AG04450 (cell line): ENCODE results near the gene HSPG2. TPM values are rescaled to one million over a fixed set of nuclear protein-coding genes. Genes with fewer than 3 reads are reported as not detected.
A peak's percentile ranks its signal among the peaks of the same experiment; 100 is the strongest.
"Not testable (repeated sequence)": the region's sequence is repeated elsewhere in the genome, so short reads cannot be mapped to it uniquely, and the experiment has no call there.

Source experiments
- CTCF ChIA-PET: fragments of 300-600, 350-600 bp; formaldehyde crosslinking; extraction: SDS; loops from one replicate; lab custom pipeline; 2022; ENCODE audit warnings: antibody characterized with exemption, inconsistent platforms; lab: Charles Lee
- POLR2A ChIA-PET: fragments of 350-600 bp; formaldehyde crosslinking; extraction: SDS; loops from one replicate; lab custom pipeline; 2021; ENCODE audit warnings: antibody characterized with exemption, inconsistent platforms; lab: Yijun Ruan, JAX
- DNase-seq: peaks from one replicate; pipeline ENCODE4 v3.0.0-alpha.2; 2011; ENCODE audit warnings: low read depth, low spot score
- H3K27ac ChIP-seq: one replicate; pipeline ENCODE4 v1.5.1; 2012; ENCODE audit warnings: low read depth, low read length, control low read depth
- H3K27me3 ChIP-seq: one replicate; pipeline ENCODE4 v1.6.0; 2012; ENCODE audit warnings: low read length; ENCODE audit not compliant: control insufficient read depth, insufficient read depth
- H3K4me3 ChIP-seq: 2 replicates; pipeline ENCODE4 v1.5.1; 2011; ENCODE audit warnings: mild to moderate bottlenecking, low read depth, low read length, control low read depth
- H3K9me3 ChIP-seq: 2 replicates; pipeline ENCODE4 v1.5.1; 2012; ENCODE audit warnings: low read length; ENCODE audit not compliant: control insufficient read depth, insufficient read depth
- CTCF ChIP-seq: IDR thresholded peaks from 2 replicates; pipeline ENCODE4 v1.5.1; 2011; ENCODE audit warnings: low read depth, low read length, control low read depth, inconsistent platforms
- polyA plus RNA-seq: library from polyadenylated mRNA; depleted of rRNA; stranded (reverse); fragments of >200 nt; gene quantifications from 2 replicates; pipeline ENCODE4 v1.2.3, GENCODE V29; 2011

Gene HSPG2
- polyA plus RNA-seq, 1 experiment: 9.7 TPM

- no peak overlapping the region for H3K4me3 ChIP-seq
- ChIA-PET POLR2A (no interaction called here), CTCF (no interaction called here)
- no peaks in the 10 kb centered on the region; the same call in 1 of the 2 replicates for H3K9me3 ChIP-seq
- DNase-seq: no peak
- no peaks in the 10 kb centered on the region for H3K27me3 ChIP-seq
- no peak for TF ChIP-seq CTCF
- no peak overlapping the region for H3K27ac ChIP-seq
These were observed 157.2 kb downstream of the HSPG2 start for GRCh38 chr1:21779613-21780521.

GRCh38 chr1:21778405-21778727, 158.7 kb downstream of the HSPG2 start:
- Histone ChIP-seq H3K27me3 (no peaks in the 10 kb centered on the region), H3K9me3 (no peaks in the 10 kb centered on the region; the same call in 1 of the 2 replicates), H3K4me3 (no peak overlapping the region), H3K27ac (no peak overlapping the region)
- no peak for DNase-seq
- TF ChIP-seq CTCF: no peak
- ChIA-PET CTCF (interaction anchor here (0.6 to 0.7 kb wide), 4 partner anchors 13 to 1113 kb away, joined by 4 to 8 read pairs (median 6); no protein-coding TSS in a partner anchor), POLR2A (no interaction called here)

GRCh38 chr1:21776925-21777324, 160.2 kb downstream of the HSPG2 start:
- H3K4me3 ChIP-seq, H3K27me3 ChIP-seq, H3K27ac ChIP-seq, DNase-seq, CTCF ChIA-PET, H3K9me3 ChIP-seq: not testable (repeated sequence)
- POLR2A ChIA-PET: interaction anchor here (0.6 to 1.0 kb wide), 3 partner anchors 12 to 217 kb away, joined by 4 to 9 read pairs (median 5); no protein-coding TSS in a partner anchor

- ChIA-PET POLR2A (interaction anchor here (0.6 to 1.1 kb wide), 5 partner anchors 11 to 216 kb away, joined by 3 to 9 read pairs (median 5); no protein-coding TSS in a partner anchor), CTCF (no interaction called here)
- DNase-seq: peak; percentile 56
- no peak overlapping the region for H3K27ac ChIP-seq
- no peak for TF ChIP-seq CTCF
- H3K9me3 ChIP-seq: no peaks in the 10 kb centered on the region; the same call in 1 of the 2 replicates
- no peak overlapping the region for H3K4me3 ChIP-seq
- H3K27me3 ChIP-seq: no peaks in the 10 kb centered on the region
These were observed 161.0 kb downstream of the HSPG2 start for GRCh38 chr1:21775985-21776562.

GRCh38 chr1:21775550-21775914, 161.6 kb downstream of the HSPG2 start:
- DNase-seq: no peak
- H3K9me3 ChIP-seq: no peaks in the 10 kb centered on the region; the same call in 1 of the 2 replicates
- H3K27ac ChIP-seq: no peak overlapping the region
- CTCF ChIA-PET: no interaction called here
- H3K4me3 ChIP-seq: no peak overlapping the region
- POLR2A ChIA-PET: interaction anchor here (1.1 kb wide), 1 partner anchor 35 kb away, joined by 3 read pairs; no protein-coding TSS in a partner anchor
- H3K27me3 ChIP-seq: no peaks in the 10 kb centered on the region
- no peak for TF ChIP-seq CTCF
